KBM-7 (cell line): ENCODE results near the gene MRPS11.
"Not testable (repeated sequence)": the region's sequence is repeated elsewhere in the genome, so short reads cannot be mapped to it uniquely, and the experiment has no call there.

Experiments
- DNase-seq: peaks from one replicate; pipeline ENCODE4 v3.0.0-alpha.2; 2015
- in situ Hi-C: fragments of 300-500 bp; cut with MboI; formaldehyde crosslinking; loops from 2 replicates; pipeline ENCODE4 v1.14.3; 2020; ENCODE audit warnings: low sequenced_read_pairs, low pct_unique_long_range_greater_than_20kb, mixed read lengths

Gene MRPS11

GRCh38 chr15:88467073-88467934 is at the start of gene MRPS11, which contains the start of gene MRPL46:
TSS of gene MRPS11 (plus strand) at chr15:88467708. CDS start at chr15:88467718, 10 bp downstream.
TSS of gene MRPL46 (minus strand) at chr15:88467388. CDS start at chr15:88467377, 11 bp downstream.
- DNase-seq = peak; percentile 98
- in situ Hi-C loops = loop anchor here (10.0 kb wide), 1 partner anchor 157 kb away; the partner anchor contains the start of gene AEN

- no peak for DNase-seq
- in situ Hi-C loops = no loop called here
Measured at GRCh38 chr15:88419830-88420229, 47.7 kb upstream of the MRPS11 start.

- in situ Hi-C loops = no loop called here
- no peak for DNase-seq
Measured at GRCh38 chr15:88423331-88423730, 44.2 kb upstream of the MRPS11 start.

GRCh38 chr15:88426304-88426703 is 41.2 kb upstream of the MRPS11 start:
- no peak for DNase-seq
- in situ Hi-C loops = no loop called here

GRCh38 chr15:88428053-88428452 is 39.5 kb upstream of the MRPS11 start:
- no peak for DNase-seq
- in situ Hi-C loops = no loop called here

GRCh38 chr15:88428805-88429605 is 38.5 kb upstream of the MRPS11 start:
- in situ Hi-C loops = no loop called here
- DNase-seq = no peak

GRCh38 chr15:88430051-88430450 is 37.5 kb upstream of the MRPS11 start:
- DNase-seq = no peak
- in situ Hi-C loops = no loop called here

GRCh38 chr15:88431441-88431840 is 36.1 kb upstream of the MRPS11 start:
- in situ Hi-C loops = no loop called here
- DNase-seq = no peak

GRCh38 chr15:88433046-88433685 is 34.3 kb upstream of the MRPS11 start:
- no peak for DNase-seq
- in situ Hi-C loops = no loop called here

- in situ Hi-C loops, DNase-seq: not testable (repeated sequence)
Measured at GRCh38 chr15:88434106-88434505, 33.4 kb upstream of the MRPS11 start.

- in situ Hi-C loops = no loop called here
- DNase-seq = no peak
Measured at GRCh38 chr15:88438181-88438580, 29.3 kb upstream of the MRPS11 start.

GRCh38 chr15:88440021-88440420 is 27.5 kb upstream of the MRPS11 start:
- peak; percentile 49 for DNase-seq
- in situ Hi-C loops = no loop called here

GRCh38 chr15:88441076-88441730 is 26.3 kb upstream of the MRPS11 start:
- in situ Hi-C loops = no loop called here
- DNase-seq = no peak

- no peak for DNase-seq
- in situ Hi-C loops = no loop called here
Measured at GRCh38 chr15:88447206-88447605, 20.3 kb upstream of the MRPS11 start.

GRCh38 chr15:88447741-88448140 is 19.8 kb upstream of the MRPS11 start:
- in situ Hi-C loops = no loop called here
- no peak for DNase-seq

GRCh38 chr15:88448991-88449461 is 18.5 kb upstream of the MRPS11 start:
- DNase-seq = no peak

GRCh38 chr15:88449581-88449980 is 17.9 kb upstream of the MRPS11 start:
- no peak for DNase-seq
- in situ Hi-C loops = no loop called here

More at GRCh38 chr15:88448991-88449461, 18.5 kb upstream of the MRPS11 start:
- in situ Hi-C loops = no loop called here

- in situ Hi-C loops = no loop called here
- DNase-seq = peak; percentile 90
Measured at GRCh38 chr15:88450125-88450798, 17.2 kb upstream of the MRPS11 start.
